K562 (cell line): Measurements from ENCODE around the gene DEFB113. TPM values are rescaled to one million over a fixed set of nuclear protein-coding genes. Genes with fewer than 3 reads are reported as not detected.

Source experiments
- ATAC-seq: fragments of 200-7000 bp; cut with Tn5 transposase; 3 replicates; pipeline ENCODE4 v1.9.1; 2020; ENCODE audit warnings: moderate library complexity
- BruUV-seq: library from RNA; stranded (reverse); fragments of 400-500 nt; replicated peaks from 2 replicates; lab custom pipeline; 2021; lab: Mats Ljungman, UMichigan
- CTCF ChIA-PET: fragments of 300-600 bp; formaldehyde crosslinking; extraction: SDS; loops from one replicate; lab custom pipeline; 2021; ENCODE audit warnings: low intra/inter-chr PET ratio; lab: Yijun Ruan, JAX
- POLR2A ChIA-PET: fragments of 300-600, 350-650 bp; sonication (Branson Sonifier 250); formaldehyde crosslinking; extraction: SDS; loops from one replicate; lab custom pipeline; 2021; ENCODE audit warnings: antibody characterized with exemption, inconsistent platforms; lab: Yijun Ruan, JAX
- DNase-seq, 4 experiments: peaks; one replicate each; pipeline versions ENCODE4 v3.0.0 to v3.0.0-alpha.2; 2011 to 2018; ENCODE audit warnings: low spot score in 3 of 4, mixed read lengths in 3 of 4; ENCODE audit errors: extremely low read depth in 1 of 4
- FAIRE-seq: peaks from 2 replicates; lab custom pipeline; 2011; peaks lifted over from hg19 to GRCh38; lab: Jason Lieb, UNC
- H2AFZ ChIP-seq: 2 replicates; pipeline ENCODE4 v1.6.0; 2011; ENCODE audit warnings: low read depth, low read length, control low read depth, inconsistent platforms
- H3K27ac ChIP-seq: fragments of 200-600 bp; 3 replicates; pipeline ENCODE4 v1.8.0; 2011; ENCODE audit warnings: low read depth, mild to moderate bottlenecking, control low read depth, inconsistent platforms, low read length, moderate library complexity, mixed read lengths; ENCODE audit errors: extremely low read depth
- H3K27me3 ChIP-seq, 2 experiments: fragments of 300-600 bp in 1 of 2; 2 replicates in 1 of 2; 3 replicates in 1 of 2; pipeline versions ENCODE4 v1.6.0 to v1.8.0; 2011; ENCODE audit warnings: inconsistent platforms in 2 of 2, low read length in 2 of 2, mild to moderate bottlenecking in 1 of 2, mixed read lengths in 1 of 2, moderate library complexity in 1 of 2; ENCODE audit not compliant: control insufficient read depth in 2 of 2, insufficient read depth in 2 of 2
- H3K36me3 ChIP-seq: fragments of 300-600 bp; 3 replicates; pipeline ENCODE4 v1.8.0; 2011; ENCODE audit warnings: mild to moderate bottlenecking, low read length, inconsistent platforms; ENCODE audit not compliant: control insufficient read depth, insufficient read depth
- H3K4me1 ChIP-seq, 2 experiments: fragments of 200-600 bp in 1 of 2; replicated peaks in 1 of 2; 2 replicates in 1 of 2; 3 replicates in 1 of 2; pipeline versions ENCODE4 v1.5.1 to v1.8.0; 2011; ENCODE audit warnings: inconsistent platforms in 2 of 2, low read length in 2 of 2, mild to moderate bottlenecking in 1 of 2, mixed read lengths in 1 of 2, moderate library complexity in 1 of 2; ENCODE audit not compliant: control insufficient read depth in 2 of 2, insufficient read depth in 2 of 2
- H3K4me2 ChIP-seq: 2 replicates; pipeline ENCODE4 v1.6.1; 2011; ENCODE audit warnings: low read length, control low read depth, inconsistent platforms, mixed read lengths; ENCODE audit not compliant: insufficient read depth
- H3K4me3 ChIP-seq: fragments of 200-600 bp; sonication (generic), shearing (Covaris generic); 2 replicates; pipeline ENCODE4 v1.5.1; 2016; ENCODE audit warnings: control low read depth, inconsistent platforms
- H3K79me2 ChIP-seq: fragments of 200-600 bp; 3 replicates; pipeline ENCODE4 v1.8.0; 2011; ENCODE audit warnings: low read length, inconsistent platforms; ENCODE audit not compliant: control insufficient read depth, insufficient read depth
- H3K9ac ChIP-seq, 2 experiments: 2 replicates each; pipeline versions ENCODE4 v1.6.0 to v1.6.1; 2011; ENCODE audit warnings: low read depth in 2 of 2, low read length in 2 of 2, control low read depth in 1 of 2, inconsistent platforms in 1 of 2, mild to moderate bottlenecking in 1 of 2, mixed read lengths in 1 of 2; ENCODE audit not compliant: insufficient read depth in 1 of 2
- H3K9me1 ChIP-seq: one replicate; pipeline ENCODE4 v1.6.0; 2011; ENCODE audit warnings: inconsistent platforms, mild to moderate bottlenecking, low read length, moderate library complexity; ENCODE audit not compliant: control insufficient read depth, insufficient read depth
- H3K9me3 ChIP-seq: replicated peaks from 2 replicates; pipeline ENCODE4 v1.5.1; 2011; ENCODE audit warnings: low read depth, low read length, inconsistent platforms; ENCODE audit not compliant: control insufficient read depth, insufficient read depth
- H4K20me1 ChIP-seq: replicated peaks from 2 replicates; pipeline ENCODE4 v1.6.1; 2011; ENCODE audit warnings: low read length, inconsistent platforms, mixed read lengths; ENCODE audit not compliant: control insufficient read depth, insufficient read depth
- EWSR1 ChIP-seq: fragments of 450-650 bp; IDR thresholded peaks from 2 replicates; pipeline ENCODE4 v1.6.1; 2018; ENCODE audit warnings: borderline replicate concordance, mild to moderate bottlenecking, low read depth, moderate library complexity; ENCODE audit not compliant: partially characterized antibody
- HDAC2 ChIP-seq: fragments of 450-650 bp; IDR thresholded peaks from 2 replicates; pipeline ENCODE4 v1.6.1; 2016; ENCODE audit warnings: mild to moderate bottlenecking
- JUND ChIP-seq, 2 experiments: IDR thresholded peaks; 2 replicates in 1 of 2; 3 replicates in 1 of 2; pipeline ENCODE4 v1.6.1; 2011; ENCODE audit warnings: borderline replicate concordance in 2 of 2, low read depth in 2 of 2, low read length in 2 of 2, improper control_type of control experiment in 1 of 2, missing biosample characterization in 1 of 2, missing genetic modification characterization in 1 of 2, missing genetic modification reagents in 1 of 2
- MAFF ChIP-seq: IDR thresholded peaks from 2 replicates; pipeline ENCODE4 v1.6.1; 2012; ENCODE audit warnings: low read length, improper control_type of control experiment
- MAFK ChIP-seq: IDR thresholded peaks from 2 replicates; pipeline ENCODE4 v1.6.1; 2011; ENCODE audit warnings: low read length, improper control_type of control experiment
- MTA1 ChIP-seq: fragments of 450-650 bp; IDR thresholded peaks from 2 replicates; pipeline ENCODE4 v1.6.1; 2017; ENCODE audit warnings: borderline replicate concordance
- REST ChIP-seq, 2 experiments: fragments of 450-650 bp; formaldehyde crosslinking in 1 of 2; IDR thresholded peaks; 2 replicates each; pipeline versions ENCODE4 v1.4.0 to v1.6.1; 2014 to 2020; ENCODE audit warnings: mild to moderate bottlenecking in 2 of 2, borderline replicate concordance in 1 of 2, low read depth in 1 of 2
- SAFB ChIP-seq: fragments of 200-400 bp; formaldehyde crosslinking; IDR thresholded peaks from 2 replicates; pipeline ENCODE4 v1.6.1; 2017; ENCODE audit warnings: low read depth, low read length, borderline replicate concordance
- SLC30A9 ChIP-seq: fragments of 250-450 bp; sonication (Bioruptor Pico); IDR thresholded peaks from 2 replicates; pipeline ENCODE4 v1.8.0; 2022; ENCODE audit warnings: mild to moderate bottlenecking, moderate library complexity
- SMARCC2 ChIP-seq: fragments of 450-650 bp; IDR thresholded peaks from 2 replicates; pipeline ENCODE4 v1.6.1; 2017; ENCODE audit warnings: antibody characterized with exemption, moderate library complexity, mild to moderate bottlenecking, low read depth
- STAG1 ChIP-seq: sonication (generic); formaldehyde crosslinking; IDR thresholded peaks from 2 replicates; pipeline ENCODE4 v1.5.0; 2020; ENCODE audit warnings: missing genetic modification reagents, borderline replicate concordance
- ZNF140 ChIP-seq: fragments of 250-450 bp; sonication (Bioruptor Pico); IDR thresholded peaks from 2 replicates; pipeline ENCODE4 v1.8.0; 2021; ENCODE audit warnings: moderate library complexity, mild to moderate bottlenecking, inconsistent platforms
- ZNF408 ChIP-seq: fragments of 250-450 bp; sonication (Bioruptor Pico); IDR thresholded peaks from 2 replicates; pipeline ENCODE4 v1.4.0; 2020; ENCODE audit warnings: low read depth, mild to moderate bottlenecking, moderate library complexity
- WGBS: fragments of 100-300 bp; shearing (Covaris generic); methylation state at CpG from one replicate; pipeline ENCODE4 v1.1.6; 2016; ENCODE audit warnings: low coverage, mixed read lengths; ENCODE audit not compliant: insufficient coverage; ENCODE audit errors: missing lambda C conversion rate; 5-methylcytosine and 5-hydroxymethylcytosine counted together
- in situ Hi-C: fragments of 300-500 bp; cut with MboI; formaldehyde crosslinking; loops from 4 replicates; pipeline ENCODE4 v1.15.0; 2018; ENCODE audit warnings: inconsistent platforms, mixed read lengths
- intact Hi-C: fragments of 100-400 bp; cut with micrococcal nuclease; formaldehyde crosslinking; loops from 2 replicates; pipeline ENCODE4 v1.14.2; 2022
- polyA plus RNA-seq, 8 experiments: library from polyadenylated mRNA; depleted of rRNA in 4 of 8; stranded (reverse) in 5 of 8; unstranded in 3 of 8; fragments of >200 nt; fragmentation: Nextera tagmentation in 2 of 8; fragmentation: Illumina TruSeq in 1 of 8; extraction: Ambion mirVana in 2 of 8; extraction: Trizol in 1 of 8; gene quantifications; 2 replicates each; pipeline versions ENCODE4 v1.2.1 to v1.2.3, GENCODE V29; 2011 to 2014; ENCODE audit warnings: inconsistent platforms in 1 of 8, missing spikeins in 1 of 8
- total RNA-seq, 7 experiments: library from RNA; depleted of rRNA in 6 of 7; stranded (reverse); fragments of >200 nt in 6 of 7; fragmentation: Illumina TruSeq in 2 of 7; extraction: Trizol in 2 of 7; gene quantifications; 2 replicates each; pipeline versions ENCODE4 v1.2.1 to v1.2.3, GENCODE V29; 2011 to 2021; ENCODE audit warnings: low replicate concordance in 1 of 7
- TF ChIP-seq, protein P1 (sequence below): fragments of 450-650 bp; IDR thresholded peaks from 2 replicates; pipeline ENCODE4 v1.7.0; 2016; ENCODE audit warnings: borderline replicate concordance

Gene DEFB113
- total and polyA plus RNA-seq, 9 of the 15 experiments (the other 6 are each of a cell fraction or from before 2014, with no cell fraction given): not detected

- CTCF ChIA-PET: no interaction called here
- H3K4me2 ChIP-seq: no peak overlapping the region
- intact Hi-C loops (no loop called here), in situ Hi-C loops (no loop called here)
- no peaks in the 10 kb centered on the region for H3K9me3 ChIP-seq
- 0% methylated on average over 2 of the region's 2 CpGs for WGBS
- FAIRE-seq (no peak), ATAC-seq (no peak), DNase-seq (no peak)
- no peak overlapping the region for H2AFZ ChIP-seq
- no peak overlapping the region for H3K4me3 ChIP-seq
- no peaks in the 10 kb centered on the region for H3K27me3 ChIP-seq
- H4K20me1 ChIP-seq: no peaks in the 10 kb centered on the region
- no peaks in the 10 kb centered on the region for H3K9me1 ChIP-seq
- no peaks in the 10 kb centered on the region for H3K4me1 ChIP-seq
- H3K27ac ChIP-seq: no peak overlapping the region
- H3K9ac ChIP-seq: no peak overlapping the region
- POLR2A ChIA-PET: no interaction called here
- BruUV-seq: no TSS peak
- H3K36me3 ChIP-seq: no peaks in the 10 kb centered on the region
- H3K79me2 ChIP-seq: no peaks in the 10 kb centered on the region
- TF ChIP-seq SLC30A9 (CRISPR knock-in tag) (no peak), SAFB (no peak), HDAC2 (no peak), ZNF140 (CRISPR knock-in tag) (no peak), EWSR1 (no peak), STAG1 (no peak), ZNF408 (no peak), JUND (IDR thresholded peaks at IDR 0.05; ENCODE audit: borderline replicate concordance, low read depth, low read length) (no peak), JUND (tag; IDR thresholded peaks at IDR 0.05; ENCODE audit: borderline replicate concordance, low read depth, low read length) (no peak), REST (IDR thresholded peaks at IDR 0.05; ENCODE audit: borderline replicate concordance) (no peak), REST (CRISPR knock-in tag; IDR thresholded peaks at IDR 0.05; ENCODE audit: low read depth) (no peak), MAFF (no peak), SMARCC2 (no peak), MAFK (no peak), MTA1 (no peak)
- TF ChIP-seq, protein P1, sequence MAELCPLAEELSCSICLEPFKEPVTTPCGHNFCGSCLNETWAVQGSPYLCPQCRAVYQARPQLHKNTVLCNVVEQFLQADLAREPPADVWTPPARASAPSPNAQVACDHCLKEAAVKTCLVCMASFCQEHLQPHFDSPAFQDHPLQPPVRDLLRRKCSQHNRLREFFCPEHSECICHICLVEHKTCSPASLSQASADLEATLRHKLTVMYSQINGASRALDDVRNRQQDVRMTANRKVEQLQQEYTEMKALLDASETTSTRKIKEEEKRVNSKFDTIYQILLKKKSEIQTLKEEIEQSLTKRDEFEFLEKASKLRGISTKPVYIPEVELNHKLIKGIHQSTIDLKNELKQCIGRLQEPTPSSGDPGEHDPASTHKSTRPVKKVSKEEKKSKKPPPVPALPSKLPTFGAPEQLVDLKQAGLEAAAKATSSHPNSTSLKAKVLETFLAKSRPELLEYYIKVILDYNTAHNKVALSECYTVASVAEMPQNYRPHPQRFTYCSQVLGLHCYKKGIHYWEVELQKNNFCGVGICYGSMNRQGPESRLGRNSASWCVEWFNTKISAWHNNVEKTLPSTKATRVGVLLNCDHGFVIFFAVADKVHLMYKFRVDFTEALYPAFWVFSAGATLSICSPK: no peak
Measured at GRCh38 chr6:49966334-49966733, 3.1 kb downstream of the DEFB113 start.
